Raji (cell line): ENCODE data around the gene BCL2L12.

Source experiments
- POLR2A ChIP-seq: IDR thresholded peaks from 2 replicates; pipeline ENCODE4 v1.6.1; 2011; ENCODE audit warnings: low read depth, low read length, control low read depth; ENCODE audit not compliant: insufficient read depth

BCL2L12 gene

DNA sequence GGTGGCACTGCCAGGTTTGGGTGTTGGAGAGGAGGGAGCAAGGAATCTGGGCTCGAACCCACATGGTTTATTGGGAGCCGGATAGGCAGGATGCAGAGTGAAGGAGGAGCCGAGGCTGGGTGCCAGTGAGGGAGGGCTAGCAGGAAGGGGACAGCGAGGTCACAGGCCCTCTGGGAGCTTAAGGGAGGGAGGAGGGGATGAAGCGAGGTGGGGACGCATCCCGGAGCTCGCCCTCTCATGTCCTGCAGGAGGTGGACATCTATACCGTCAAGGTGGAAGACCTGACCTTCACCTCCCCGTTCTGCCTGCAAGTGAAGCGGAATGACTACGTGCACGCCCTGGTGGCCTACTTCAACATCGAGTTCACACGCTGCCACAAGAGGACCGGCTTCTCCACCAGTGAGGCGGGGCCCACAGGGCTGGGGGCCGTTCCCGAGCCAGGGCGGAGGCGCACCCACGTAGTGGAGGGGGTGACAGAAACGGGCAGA is 20.2 kb downstream of the BCL2L12 start:
- no peak for TF ChIP-seq POLR2A

DNA sequence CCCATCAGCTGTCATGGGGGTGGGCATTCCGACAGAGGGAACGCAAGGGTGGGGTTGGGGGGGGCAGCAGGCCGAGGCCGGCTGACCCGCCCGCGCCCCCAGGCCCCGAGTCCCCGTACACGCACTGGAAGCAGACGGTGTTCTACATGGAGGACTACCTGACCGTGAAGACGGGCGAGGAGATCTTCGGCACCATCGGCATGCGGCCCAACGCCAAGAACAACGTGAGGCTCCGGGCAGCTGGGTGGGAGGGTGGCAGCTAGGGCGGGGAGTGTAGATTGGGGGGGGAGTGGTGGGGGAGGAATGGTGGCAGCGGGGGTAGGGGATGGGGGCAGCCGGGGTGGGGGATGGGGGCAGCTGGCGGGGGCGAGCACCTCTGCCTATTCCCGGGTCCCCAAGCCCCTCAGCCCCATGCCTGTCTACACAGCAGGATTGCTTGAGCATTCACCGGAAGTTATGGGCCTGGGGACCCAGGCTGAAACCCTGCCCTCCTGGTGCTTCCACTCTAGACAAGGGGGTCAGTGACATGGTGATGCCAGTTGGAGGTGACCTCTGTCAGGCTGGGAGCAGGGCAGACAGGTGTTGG is 20.9 kb downstream of the BCL2L12 start:
- no peak for TF ChIP-seq POLR2A

DNA sequence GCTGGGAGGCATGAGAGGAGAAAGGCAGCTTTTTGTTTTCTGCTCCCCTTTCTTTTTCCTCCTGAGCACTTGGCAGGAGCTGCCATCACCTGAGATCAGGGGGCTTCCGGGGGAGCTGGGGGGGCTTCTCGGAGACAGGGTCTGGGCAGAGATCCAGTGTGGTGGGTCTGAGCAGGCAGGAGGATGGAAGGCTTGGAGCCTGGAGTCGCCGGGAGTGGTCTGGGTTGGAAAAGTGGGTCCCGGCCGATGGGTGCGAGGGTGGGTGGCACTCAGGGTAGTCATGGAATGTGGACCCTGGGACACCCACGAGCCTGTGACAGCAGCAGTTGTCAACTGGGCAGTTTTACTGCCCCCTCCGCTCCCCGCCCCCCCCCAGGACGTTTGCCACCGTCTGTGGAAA is 21.4 kb downstream of the BCL2L12 start:
- TF ChIP-seq POLR2A = no peak

DNA sequence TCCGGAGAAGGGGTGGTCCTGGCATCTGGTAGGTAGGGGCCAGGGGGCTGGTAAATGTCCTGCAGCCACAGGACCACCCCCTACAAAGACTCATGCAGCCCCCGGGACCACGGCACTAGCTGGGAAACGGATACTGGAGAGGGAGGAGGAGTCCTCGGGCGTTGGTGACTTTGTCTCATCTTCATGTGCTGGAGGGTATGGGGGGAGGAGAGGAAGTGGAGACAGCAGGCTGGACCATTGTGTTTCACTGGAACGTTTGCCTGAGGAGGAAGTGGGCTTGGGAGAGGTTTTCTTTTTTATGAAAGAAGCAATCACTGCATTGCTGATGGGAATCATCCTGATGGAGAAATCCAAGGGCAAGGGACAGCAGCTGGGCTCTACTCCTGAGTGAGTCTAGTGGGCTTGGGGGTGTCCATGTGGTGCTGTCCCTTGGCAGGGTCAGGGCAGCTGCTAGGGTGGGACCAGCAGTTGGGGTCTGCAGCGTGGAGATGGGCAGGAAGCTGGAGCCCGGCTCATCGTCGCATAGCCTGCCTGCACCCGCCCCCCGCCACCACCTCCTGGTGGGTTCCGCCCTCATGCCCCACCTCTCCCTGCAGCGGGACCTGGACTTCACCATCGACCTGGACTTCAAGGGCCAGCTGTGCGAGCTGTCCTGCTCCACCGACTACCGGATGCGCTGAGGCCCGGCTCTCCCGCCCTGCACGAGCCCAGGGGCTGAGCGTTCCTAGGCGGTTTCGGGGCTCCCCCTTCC is 22.0 kb downstream of the BCL2L12 start:
- TF ChIP-seq POLR2A = no peak

DNA sequence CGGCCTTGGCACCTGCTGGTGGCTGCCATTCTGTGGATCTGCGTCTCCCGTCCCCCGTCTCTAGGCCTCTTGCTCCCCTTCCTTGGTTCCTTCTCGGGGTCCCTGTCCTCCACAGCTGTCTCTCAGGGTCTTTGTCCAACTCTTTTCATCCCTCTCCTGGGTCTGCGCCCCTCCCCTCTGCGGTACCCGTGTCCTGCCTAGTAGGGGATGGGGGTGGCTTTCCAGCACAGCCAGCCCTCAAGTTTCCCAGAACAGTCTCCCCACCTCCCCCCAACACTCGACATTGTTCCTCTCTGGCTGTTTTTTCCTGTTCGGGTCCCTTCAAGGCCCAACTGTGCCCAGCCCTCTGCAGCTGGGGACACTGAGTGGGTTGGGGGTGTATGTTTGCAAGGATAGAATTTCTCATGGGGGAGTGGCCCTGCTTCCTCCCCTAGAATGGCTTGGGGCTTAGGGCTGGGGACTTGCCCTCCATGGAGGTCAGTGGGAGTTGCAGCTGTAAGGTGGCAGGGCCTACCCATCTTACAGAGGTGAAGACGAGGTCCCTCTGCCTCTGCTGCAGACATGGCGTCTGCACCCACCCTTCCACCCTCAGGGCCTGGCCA is 22.9 kb downstream of the BCL2L12 start:
- no peak for TF ChIP-seq POLR2A

DNA sequence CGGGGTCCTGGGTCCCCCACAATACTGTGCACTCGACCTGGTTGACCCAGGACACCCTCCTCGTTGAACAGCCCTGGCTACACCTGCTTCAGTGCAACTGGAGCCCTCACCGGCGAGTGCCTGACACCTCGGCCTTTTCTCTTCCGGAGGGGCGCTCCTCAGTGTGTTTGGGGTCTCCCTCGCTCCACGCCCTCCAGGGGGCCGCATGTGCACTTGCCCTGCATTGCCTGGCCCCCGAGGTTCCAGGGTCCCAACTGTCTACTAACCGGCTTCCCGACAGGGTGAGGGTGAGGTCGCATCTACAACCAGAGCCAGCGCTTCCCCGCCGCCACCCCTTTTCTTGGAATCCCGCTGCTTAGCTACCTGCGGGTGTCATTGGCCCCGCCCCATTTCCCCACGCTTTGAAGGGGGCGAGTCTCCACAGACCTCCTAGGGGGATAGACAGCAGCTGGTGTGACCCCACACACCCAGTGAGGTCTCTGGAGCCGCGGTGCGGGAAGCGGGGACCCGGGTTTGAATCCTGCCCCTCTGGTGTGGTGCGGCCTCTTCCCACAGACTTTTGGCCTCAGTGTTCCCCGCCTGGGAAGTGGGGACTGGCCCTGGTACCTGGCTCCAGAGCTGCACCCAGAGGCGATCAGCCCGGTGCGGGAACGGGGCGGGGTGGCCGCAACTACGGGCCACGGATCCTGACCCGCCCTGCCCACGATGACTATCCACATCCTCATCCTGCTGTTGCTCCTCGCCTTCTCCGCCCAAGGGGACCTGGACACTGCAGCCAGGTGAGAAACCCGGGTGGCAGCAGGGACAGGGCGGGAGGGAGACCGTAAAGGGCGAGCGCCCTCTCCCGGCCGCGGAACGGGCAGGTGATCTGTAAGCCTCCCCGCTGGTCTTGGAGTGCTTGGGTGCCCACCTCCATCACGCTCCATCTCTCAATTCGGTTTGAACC is 23.7 kb downstream of the BCL2L12 start, which contains the start of gene ADM5:
Gene ADM5 (plus strand): TSS at position 462 of the 946 bp plus-strand sequence. CDS start 244 bp downstream, at position 706.
- no peak for TF ChIP-seq POLR2A

DNA sequence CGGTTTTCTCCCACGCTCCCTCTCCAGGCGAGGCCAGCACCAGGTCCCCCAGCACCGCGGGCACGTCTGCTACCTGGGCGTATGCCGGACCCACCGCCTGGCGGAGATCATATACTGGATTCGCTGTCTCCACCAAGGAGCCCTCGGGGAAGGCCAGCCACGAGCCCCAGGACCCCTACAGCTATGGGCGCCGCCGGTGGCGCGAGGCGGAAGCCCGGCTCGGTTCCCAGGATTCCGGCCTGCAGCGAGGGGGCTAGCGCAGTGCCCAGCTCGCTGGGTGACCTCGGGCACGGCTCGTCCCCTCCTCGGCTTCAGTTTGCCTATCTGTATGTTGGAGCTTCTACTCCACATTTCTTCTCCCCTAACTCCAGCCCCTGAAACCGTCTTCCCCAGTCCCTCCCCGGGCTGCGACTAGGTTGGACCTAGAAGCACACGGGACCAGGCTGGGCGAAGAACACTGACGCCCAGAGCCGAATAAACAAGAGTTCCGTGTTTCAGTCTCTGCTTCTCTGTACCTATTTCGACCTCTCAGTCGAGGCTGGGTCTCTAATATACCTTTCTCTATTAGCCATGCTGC is 24.4 kb downstream of the BCL2L12 start:
- TF ChIP-seq POLR2A = no peak

DNA sequence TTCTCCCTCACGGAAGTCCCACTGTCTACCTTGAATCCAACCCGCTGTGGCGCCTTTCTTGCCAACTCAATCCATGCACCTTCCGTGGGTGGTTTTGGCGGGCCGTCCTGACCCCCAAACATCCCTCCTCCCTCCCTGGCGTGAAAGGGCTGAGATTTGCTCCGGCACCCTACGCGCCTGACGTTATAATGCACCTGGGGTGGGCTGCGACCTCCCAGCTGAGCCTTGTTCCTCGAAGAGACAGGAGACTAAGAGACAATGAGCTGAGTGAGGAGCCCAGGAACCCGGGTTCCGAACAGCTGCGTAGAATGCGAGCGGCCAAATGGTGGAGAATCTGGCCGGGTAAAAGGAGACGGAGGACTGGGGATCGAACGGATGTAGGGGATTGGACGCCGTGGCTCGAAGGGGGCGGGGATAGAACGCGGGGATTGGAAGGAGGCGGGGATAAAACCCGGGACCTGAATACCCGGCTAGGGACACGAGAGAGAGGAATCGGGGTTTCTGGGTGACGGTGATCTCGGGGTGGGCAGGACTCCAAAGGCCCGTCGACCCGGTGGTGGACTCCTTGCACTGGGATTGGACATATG is 25.0 kb downstream of the BCL2L12 start, which contains the start of gene CPT1C:
Gene CPT1C (plus strand): TSS at position 461 of the 587 bp plus-strand sequence. CDS start 1,137 bp downstream, outside the sequence.
- no peak for TF ChIP-seq POLR2A

DNA sequence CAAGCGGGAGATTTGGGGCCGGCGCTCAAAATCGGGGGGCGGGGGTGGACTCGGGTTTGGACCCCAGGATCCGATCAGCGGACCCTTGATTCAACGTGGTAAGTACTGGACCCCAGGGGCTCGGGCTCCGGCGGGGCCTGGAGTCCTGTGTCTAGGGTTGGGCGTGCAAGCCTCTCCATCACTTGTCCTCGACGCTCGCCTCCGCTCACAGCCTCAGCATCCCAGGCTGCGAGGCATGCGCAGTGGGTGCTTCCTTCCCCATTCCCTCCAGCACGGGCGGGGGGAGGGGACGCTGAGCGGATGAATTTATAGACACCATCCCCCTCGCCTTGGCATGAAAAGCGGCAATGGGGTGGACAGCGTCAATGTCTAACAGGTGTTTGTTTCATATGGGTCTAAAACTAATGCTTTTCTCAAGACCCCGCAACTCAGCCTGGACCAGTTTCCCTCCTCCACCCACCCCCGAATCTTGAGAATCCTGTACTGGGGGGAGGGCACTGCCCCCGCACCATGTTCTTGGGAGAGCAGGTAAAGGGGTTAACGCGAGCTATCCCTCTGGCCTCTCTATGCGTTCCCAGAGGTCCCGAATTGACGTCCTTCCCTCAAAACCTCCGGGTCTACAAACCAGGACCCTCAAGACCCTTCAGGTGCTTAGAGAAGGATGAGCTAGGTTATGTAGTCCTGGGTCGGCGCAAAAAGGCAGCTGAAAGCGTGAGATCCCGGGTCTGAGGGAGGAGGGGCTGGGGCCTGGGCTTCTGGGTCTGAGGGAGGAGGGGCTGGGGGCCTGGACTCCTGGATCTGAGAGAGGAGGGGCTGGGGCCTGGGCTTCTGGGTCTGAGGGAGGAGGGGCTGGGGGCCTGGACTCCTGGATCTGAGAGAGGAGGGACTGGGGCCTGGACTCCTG is 25.8 kb downstream of the BCL2L12 start:
- no peak for TF ChIP-seq POLR2A

DNA sequence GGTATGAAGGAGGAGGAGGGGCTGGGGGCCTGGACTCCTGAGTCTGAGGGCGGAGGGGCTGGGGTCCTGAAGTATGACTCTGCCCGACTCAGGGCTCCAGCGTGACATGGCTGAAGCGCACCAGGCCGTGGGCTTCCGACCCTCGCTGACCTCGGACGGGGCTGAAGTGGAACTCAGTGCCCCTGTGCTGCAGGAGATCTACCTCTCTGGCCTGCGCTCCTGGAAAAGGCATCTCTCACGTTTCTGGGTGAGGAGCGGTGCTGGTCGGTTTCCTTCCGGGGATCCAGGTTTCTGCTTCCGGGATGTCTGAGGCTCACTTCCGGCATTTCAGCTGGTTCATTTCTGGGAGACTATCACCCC is 26.4 kb downstream of the BCL2L12 start:
- no peak for TF ChIP-seq POLR2A

DNA sequence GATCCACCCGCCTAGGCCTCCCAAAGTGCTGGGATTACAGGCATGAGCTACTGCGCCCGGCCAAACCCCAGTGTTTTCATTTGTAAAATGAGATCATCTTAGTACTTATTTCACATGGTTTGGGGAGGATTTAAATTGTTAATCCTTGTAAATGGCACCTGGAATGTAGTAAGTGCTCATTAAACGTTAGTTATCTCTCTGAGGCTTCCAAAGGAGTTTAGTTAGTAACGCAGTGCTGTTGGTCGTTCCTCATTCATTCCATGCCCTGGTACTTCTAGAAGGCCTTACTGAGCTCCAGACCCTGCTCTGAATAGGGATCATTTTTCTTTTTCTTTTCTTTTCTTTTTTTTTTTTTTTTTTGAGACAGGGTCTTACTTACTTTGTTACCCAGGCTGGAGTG is 30.4 kb downstream of the BCL2L12 start:
- TF ChIP-seq POLR2A = no peak

DNA sequence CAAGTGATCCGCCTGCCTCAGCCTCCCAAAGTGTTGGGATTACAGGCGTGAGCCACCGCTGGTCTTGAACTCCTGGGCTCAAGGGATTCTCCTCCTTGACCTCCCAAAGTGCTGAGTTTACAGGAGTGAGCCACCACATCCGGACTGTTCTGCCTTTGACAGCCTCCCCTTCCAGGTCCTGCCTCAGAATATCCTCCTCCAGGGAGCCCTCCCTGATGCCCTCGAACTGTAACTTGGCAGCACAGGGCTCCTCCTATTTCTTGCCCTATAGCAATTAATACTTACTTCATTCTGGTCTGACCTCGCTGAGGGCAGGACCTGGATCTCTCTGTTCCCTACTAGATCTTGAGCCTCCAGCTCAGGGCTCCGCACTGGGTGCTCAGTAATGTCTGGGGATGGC is 31.1 kb downstream of the BCL2L12 start:
- TF ChIP-seq POLR2A = no peak

DNA sequence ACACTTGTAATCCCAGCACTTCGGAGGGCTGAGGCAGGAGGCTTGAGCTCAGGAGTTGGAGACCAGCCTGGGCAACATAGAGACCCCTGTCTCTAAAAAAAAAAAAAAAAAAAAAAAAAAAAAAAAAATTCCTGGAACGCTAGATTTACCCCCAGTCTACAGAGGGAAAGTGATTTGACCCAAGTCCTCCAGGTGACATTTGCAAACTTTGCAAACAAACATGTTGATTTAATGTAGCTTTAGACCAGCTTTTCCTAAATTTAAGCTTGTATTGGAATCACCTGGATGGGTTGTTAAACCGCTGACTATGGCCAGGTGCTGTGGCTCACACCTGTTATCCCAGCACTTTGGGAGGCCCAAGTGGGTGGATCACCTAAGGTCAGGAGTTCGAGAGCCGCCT is 33.6 kb downstream of the BCL2L12 start:
- no peak for TF ChIP-seq POLR2A
